ENCODE measurements around the gene RASA1. TPM values are rescaled to one million over a fixed set of nuclear protein-coding genes. Genes with fewer than 3 reads are reported as not detected.

Gene RASA1
- total RNA-seq, 2 donors from 2014 or later: 17.6 to 19.8 TPM

- ATAC-seq: peak in 1 of 2 donors; percentile 38
- intact Hi-C loops (cut with DNase I): no loop called here
Measured at GRCh38 chr5:87340716-87341115, 73.0 kb downstream of the RASA1 start.

GRCh38 chr5:87347272-87347671, 79.6 kb downstream of the RASA1 start:
- intact Hi-C loops (cut with DNase I): no loop called here
- DNase-seq (no peak), ATAC-seq (no peak)

More at GRCh38 chr5:87340716-87341115, 73.0 kb downstream of the RASA1 start:
- DNase-seq: no peak

GRCh38 chr5:87347841-87348240, 80.2 kb downstream of the RASA1 start:
- no peak for ATAC-seq
- intact Hi-C loops (cut with DNase I): no loop called here
- no peak for DNase-seq

GRCh38 chr5:87354496-87354895, 86.8 kb downstream of the RASA1 start:
- intact Hi-C loops (cut with DNase I): no loop called here
- ATAC-seq: no peak
- no peak for DNase-seq

- ATAC-seq (no peak), DNase-seq (no peak)
- intact Hi-C loops (cut with DNase I): no loop called here
Measured at GRCh38 chr5:87359106-87359505, 91.4 kb downstream of the RASA1 start.

- no peak for ATAC-seq
- no peak for DNase-seq
- intact Hi-C loops (cut with DNase I): no loop called here
Measured at GRCh38 chr5:87360132-87360531, 92.4 kb downstream of the RASA1 start.

GRCh38 chr5:87361031-87361445, 93.4 kb downstream of the RASA1 start:
- DNase-seq (no peak), ATAC-seq (peak in 1 of 2 donors; percentile 34)
- intact Hi-C loops (cut with DNase I): no loop called here

GRCh38 chr5:87361536-87362213, 94.0 kb downstream of the RASA1 start:
- ATAC-seq (no peak), DNase-seq (no peak)
- intact Hi-C loops (cut with DNase I): no loop called here

GRCh38 chr5:87367243-87367642, 99.6 kb downstream of the RASA1 start:
- no peak for ATAC-seq
- no peak for DNase-seq
- intact Hi-C loops (cut with DNase I): no loop called here

GRCh38 chr5:87368601-87369000, 100.9 kb downstream of the RASA1 start:
- ATAC-seq (no peak), DNase-seq (no peak)
- intact Hi-C loops (cut with DNase I): no loop called here

GRCh38 chr5:87369431-87369830, 101.7 kb downstream of the RASA1 start:
- intact Hi-C loops (cut with DNase I): no loop called here
- DNase-seq (no peak), ATAC-seq (no peak)

- intact Hi-C loops (cut with DNase I): loop anchor here in 1 of 2 donors (10.0 kb wide), 1 partner anchor 108 kb away; the partner anchor contains the start of gene RASA1
- ATAC-seq (no peak), DNase-seq (no peak)
Measured at GRCh38 chr5:87372705-87373104, 105.0 kb downstream of the RASA1 start.

- DNase-seq: no peak
- intact Hi-C loops (cut with DNase I): no loop called here
- ATAC-seq: no peak
Measured at GRCh38 chr5:87382224-87382623, 114.5 kb downstream of the RASA1 start.

GRCh38 chr5:87383216-87383615, 115.5 kb downstream of the RASA1 start:
- DNase-seq (no peak), ATAC-seq (no peak)
- intact Hi-C loops (cut with DNase I): no loop called here

GRCh38 chr5:87385802-87386201, 118.1 kb downstream of the RASA1 start:
- ATAC-seq: no peak
- DNase-seq: no peak
- intact Hi-C loops (cut with DNase I): no loop called here

- DNase-seq: no peak
- no peak for ATAC-seq
- intact Hi-C loops (cut with DNase I): no loop called here
Measured at GRCh38 chr5:87388129-87388528, 120.4 kb downstream of the RASA1 start.

- intact Hi-C loops (cut with DNase I): loop anchor here in 1 of 2 donors (10.0 kb wide), 1 partner anchor 315 kb away; no protein-coding TSS in a partner anchor
- ATAC-seq (no peak), DNase-seq (no peak)
Measured at GRCh38 chr5:87389296-87390034, 121.8 kb downstream of the RASA1 start.

GRCh38 chr5:87390075-87390474, 122.4 kb downstream of the RASA1 start:
- no peak for DNase-seq
- no peak for ATAC-seq
- intact Hi-C loops (cut with DNase I): loop anchor here in 1 of 2 donors (10.0 kb wide), 1 partner anchor 315 kb away; no protein-coding TSS in a partner anchor

- DNase-seq (no peak), ATAC-seq (no peak)
- intact Hi-C loops (cut with DNase I): loop anchor here in 1 of 2 donors (10.0 kb wide), 1 partner anchor 316 kb away; no protein-coding TSS in a partner anchor
Measured at GRCh38 chr5:87390576-87391199, 123.0 kb downstream of the RASA1 start.

GRCh38 chr5:87392170-87392569, 124.5 kb downstream of the RASA1 start:
- DNase-seq: no peak
- ATAC-seq: no peak
- intact Hi-C loops (cut with DNase I): loop anchor here in 1 of 2 donors (10.0 kb wide), 1 partner anchor 317 kb away; no protein-coding TSS in a partner anchor
